HG02610 (cell line): ENCODE data around the gene WHRN.

Experiments used
- ATAC-seq: cut with Tn5 transposase; IDR thresholded peaks from one replicate; pipeline ENCODE4 v1.9.1; 2021; ENCODE audit warnings: mild to moderate bottlenecking, moderate library complexity; ENCODE audit not compliant: unreplicated experiment

Gene WHRN

GRCh38 chr9:114385397-114386181 is 119.7 kb downstream of the WHRN start:
- peak; percentile 83 for ATAC-seq

- no peak for ATAC-seq
Measured at GRCh38 chr9:114384836-114385396, 120.4 kb downstream of the WHRN start.

GRCh38 chr9:114384341-114384740 is 120.9 kb downstream of the WHRN start:
- no peak for ATAC-seq

GRCh38 chr9:114383521-114384231 is 121.6 kb downstream of the WHRN start:
- no peak for ATAC-seq

- peak; percentile 30 for ATAC-seq
Measured at GRCh38 chr9:114382699-114383520, 122.4 kb downstream of the WHRN start.

GRCh38 chr9:114378883-114379282 is 126.4 kb downstream of the WHRN start:
- no peak for ATAC-seq

GRCh38 chr9:114378016-114378415 is 127.3 kb downstream of the WHRN start:
- no peak for ATAC-seq

GRCh38 chr9:114376586-114377445 is 128.5 kb downstream of the WHRN start:
- no peak for ATAC-seq

GRCh38 chr9:114375386-114376175 is 129.7 kb downstream of the WHRN start:
- ATAC-seq, result no peak

- no peak for ATAC-seq
Measured at GRCh38 chr9:114374936-114375335, 130.3 kb downstream of the WHRN start.

- no peak for ATAC-seq
Measured at GRCh38 chr9:114373960-114374730, 131.1 kb downstream of the WHRN start.

GRCh38 chr9:114372921-114373448 is 132.3 kb downstream of the WHRN start:
- peak; percentile 93 for ATAC-seq

GRCh38 chr9:114371973-114372917 is 133.0 kb downstream of the WHRN start:
- ATAC-seq, result peak; percentile 28

- ATAC-seq, result no peak
Measured at GRCh38 chr9:114371343-114371944, 133.8 kb downstream of the WHRN start.

- no peak for ATAC-seq
Measured at GRCh38 chr9:114370968-114371320, 134.3 kb downstream of the WHRN start.

GRCh38 chr9:114370251-114370967 is 134.9 kb downstream of the WHRN start:
- ATAC-seq, result no peak
